Measurements from ENCODE around the gene GAN. TPM values are rescaled to one million over a fixed set of nuclear protein-coding genes. Genes with fewer than 3 reads are reported as not detected.

GAN gene
- total RNA-seq, 1 donor from 2014 or later: 25.5 TPM

DNA sequence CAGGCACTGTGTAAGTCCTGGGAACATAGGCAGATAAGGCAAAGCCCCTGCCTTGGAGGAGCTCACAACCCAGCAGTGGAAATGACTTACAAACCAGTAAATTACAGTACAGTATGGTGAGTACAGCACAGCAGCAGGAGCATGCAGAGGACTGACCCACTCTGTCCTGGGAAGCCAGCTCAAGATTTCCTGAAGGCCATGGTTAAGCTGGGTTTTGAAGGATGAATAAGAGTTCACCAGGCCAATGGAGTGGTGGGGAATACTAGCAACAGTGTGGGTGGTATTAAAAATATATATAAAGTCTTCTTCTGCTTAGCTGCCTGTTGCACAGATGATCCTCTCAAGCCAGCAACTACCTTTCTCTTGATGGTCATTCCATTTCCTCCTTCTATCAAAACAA is 3.0 kb upstream of the GAN start:
- H3K27me3 Mint-ChIP-seq (ENCODE audit: insufficient read depth, low read depth): no peaks in the 10 kb centered on the region
- no peak overlapping the region for H3K4me3 Mint-ChIP-seq
- H3K9me3 ChIP-seq (ENCODE audit: low read depth): no peaks in the 10 kb centered on the region

DNA sequence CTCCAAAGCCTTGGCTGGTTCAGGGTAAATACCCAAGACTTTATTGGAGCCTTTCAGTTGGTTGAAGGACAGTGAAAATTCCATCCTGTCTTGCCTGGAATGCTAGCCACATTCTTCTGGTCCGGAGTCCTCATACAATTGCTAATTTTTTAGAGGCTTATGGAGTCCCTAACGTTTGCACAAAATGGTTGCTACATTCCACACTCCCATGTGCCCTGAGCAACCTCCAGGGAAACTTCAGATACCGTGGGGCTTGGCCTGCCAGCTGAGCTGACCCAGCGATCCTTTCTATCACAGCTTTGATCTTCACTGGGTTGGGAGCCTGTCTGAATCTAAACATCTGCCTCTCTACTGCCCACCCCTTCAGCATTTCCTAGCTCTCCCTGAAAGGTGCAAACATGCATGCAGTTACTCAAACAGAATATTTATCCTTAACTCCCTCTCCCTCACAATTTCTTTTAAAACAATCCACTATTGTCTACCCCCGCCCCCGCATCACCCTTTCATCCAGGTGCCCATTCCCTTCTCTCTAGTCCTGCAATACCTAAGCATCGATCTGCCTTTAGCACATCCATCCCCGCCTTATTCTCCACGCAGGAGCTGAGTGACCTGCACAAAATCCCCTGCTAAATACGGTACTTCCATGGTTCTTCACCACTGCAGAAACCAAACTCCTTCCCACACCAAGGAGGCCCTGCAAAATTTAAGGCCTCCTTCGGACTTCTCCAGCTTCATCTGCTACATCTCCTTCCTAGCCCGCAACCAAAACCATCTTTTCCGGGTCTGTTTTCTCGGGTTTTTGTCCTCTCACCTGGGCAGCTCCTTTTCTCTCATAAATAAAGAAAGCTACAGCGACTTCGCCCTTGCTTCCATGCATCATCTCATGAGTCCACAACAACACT is 810 bp upstream of the GAN start:
- peak overlapping the region; percentile 92 for H3K4me3 Mint-ChIP-seq
- H3K27me3 ChIP-seq: peaks cover 12% of the 10 kb centered on the region
- H4K20me1 ChIP-seq (ENCODE audit: low read depth): peaks cover 30% of the 10 kb centered on the region
- H3K36me3 ChIP-seq: no peaks in the 10 kb centered on the region
- H3K9ac ChIP-seq: peak overlapping the region; percentile 66
- H3K4me1 Mint-ChIP-seq: peaks cover 22% of the 10 kb centered on the region
- peak overlapping the region; percentile 69 for H3K4me3 ChIP-seq
- peaks cover 81% of the 10 kb centered on the region for H3K79me2 ChIP-seq (ENCODE audit: low read depth)
- H3K27me3 Mint-ChIP-seq (ENCODE audit: insufficient read depth, low read depth): no peaks in the 10 kb centered on the region
- peak overlapping the region; percentile 88 for H3K4me2 ChIP-seq
- no peaks in the 10 kb centered on the region for H3K36me3 Mint-ChIP-seq
- no peaks in the 10 kb centered on the region for H3K9me3 Mint-ChIP-seq
- no peak overlapping the region for H3K27ac ChIP-seq
- H3K9me3 ChIP-seq (ENCODE audit: low read depth): no peaks in the 10 kb centered on the region
- TF ChIP-seq EZH2phosphoT487 (IDR thresholded peaks at IDR 0.05) (no peak), EZH2 (IDR thresholded peaks at IDR 0.05) (no peak)
- TF ChIP-seq, protein P1, sequence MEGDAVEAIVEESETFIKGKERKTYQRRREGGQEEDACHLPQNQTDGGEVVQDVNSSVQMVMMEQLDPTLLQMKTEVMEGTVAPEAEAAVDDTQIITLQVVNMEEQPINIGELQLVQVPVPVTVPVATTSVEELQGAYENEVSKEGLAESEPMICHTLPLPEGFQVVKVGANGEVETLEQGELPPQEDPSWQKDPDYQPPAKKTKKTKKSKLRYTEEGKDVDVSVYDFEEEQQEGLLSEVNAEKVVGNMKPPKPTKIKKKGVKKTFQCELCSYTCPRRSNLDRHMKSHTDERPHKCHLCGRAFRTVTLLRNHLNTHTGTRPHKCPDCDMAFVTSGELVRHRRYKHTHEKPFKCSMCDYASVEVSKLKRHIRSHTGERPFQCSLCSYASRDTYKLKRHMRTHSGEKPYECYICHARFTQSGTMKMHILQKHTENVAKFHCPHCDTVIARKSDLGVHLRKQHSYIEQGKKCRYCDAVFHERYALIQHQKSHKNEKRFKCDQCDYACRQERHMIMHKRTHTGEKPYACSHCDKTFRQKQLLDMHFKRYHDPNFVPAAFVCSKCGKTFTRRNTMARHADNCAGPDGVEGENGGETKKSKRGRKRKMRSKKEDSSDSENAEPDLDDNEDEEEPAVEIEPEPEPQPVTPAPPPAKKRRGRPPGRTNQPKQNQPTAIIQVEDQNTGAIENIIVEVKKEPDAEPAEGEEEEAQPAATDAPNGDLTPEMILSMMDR (IDR thresholded peaks at IDR 0.05): no peak
- H3F3A ChIP-seq (ENCODE audit: low read depth): peaks cover 7% of the 10 kb centered on the region
- peaks cover 10% of the 10 kb centered on the region for H3K4me1 ChIP-seq
- peak; percentile 65 for DNase-seq (ENCODE audit: low spot score)
- H3K27ac Mint-ChIP-seq: peak overlapping the region; percentile 7
- H2AFZ ChIP-seq (replicated peaks): peak overlapping the region; percentile 86

More for the DNA sequence above, 3.0 kb upstream of the GAN start:
- peaks cover 12% of the 10 kb centered on the region for H3K27me3 ChIP-seq
- peaks cover 10% of the 10 kb centered on the region for H3K4me1 ChIP-seq
- H3K9ac ChIP-seq: no peak overlapping the region
- H3K27ac ChIP-seq: no peak overlapping the region
- Mint-ChIP-seq H3K27ac (no peak overlapping the region), H3K9me3 (no peaks in the 10 kb centered on the region), H3K4me1 (peaks cover 20% of the 10 kb centered on the region), H3K36me3 (no peaks in the 10 kb centered on the region)
- no peak overlapping the region for H3K4me3 ChIP-seq
- no peak overlapping the region for H2AFZ ChIP-seq (replicated peaks)
- no peak for DNase-seq (ENCODE audit: low spot score)
- TF ChIP-seq EZH2phosphoT487 (IDR thresholded peaks at IDR 0.05) (no peak), EZH2 (IDR thresholded peaks at IDR 0.05) (no peak)
- TF ChIP-seq, protein P1 (IDR thresholded peaks at IDR 0.05): no peak
- H4K20me1 ChIP-seq (ENCODE audit: low read depth): peaks cover 12% of the 10 kb centered on the region
- no peak overlapping the region for H3K4me2 ChIP-seq
- H3F3A ChIP-seq (ENCODE audit: low read depth): peaks cover 7% of the 10 kb centered on the region
- no peaks in the 10 kb centered on the region for H3K36me3 ChIP-seq
- peaks cover 74% of the 10 kb centered on the region for H3K79me2 ChIP-seq (ENCODE audit: low read depth)

DNA sequence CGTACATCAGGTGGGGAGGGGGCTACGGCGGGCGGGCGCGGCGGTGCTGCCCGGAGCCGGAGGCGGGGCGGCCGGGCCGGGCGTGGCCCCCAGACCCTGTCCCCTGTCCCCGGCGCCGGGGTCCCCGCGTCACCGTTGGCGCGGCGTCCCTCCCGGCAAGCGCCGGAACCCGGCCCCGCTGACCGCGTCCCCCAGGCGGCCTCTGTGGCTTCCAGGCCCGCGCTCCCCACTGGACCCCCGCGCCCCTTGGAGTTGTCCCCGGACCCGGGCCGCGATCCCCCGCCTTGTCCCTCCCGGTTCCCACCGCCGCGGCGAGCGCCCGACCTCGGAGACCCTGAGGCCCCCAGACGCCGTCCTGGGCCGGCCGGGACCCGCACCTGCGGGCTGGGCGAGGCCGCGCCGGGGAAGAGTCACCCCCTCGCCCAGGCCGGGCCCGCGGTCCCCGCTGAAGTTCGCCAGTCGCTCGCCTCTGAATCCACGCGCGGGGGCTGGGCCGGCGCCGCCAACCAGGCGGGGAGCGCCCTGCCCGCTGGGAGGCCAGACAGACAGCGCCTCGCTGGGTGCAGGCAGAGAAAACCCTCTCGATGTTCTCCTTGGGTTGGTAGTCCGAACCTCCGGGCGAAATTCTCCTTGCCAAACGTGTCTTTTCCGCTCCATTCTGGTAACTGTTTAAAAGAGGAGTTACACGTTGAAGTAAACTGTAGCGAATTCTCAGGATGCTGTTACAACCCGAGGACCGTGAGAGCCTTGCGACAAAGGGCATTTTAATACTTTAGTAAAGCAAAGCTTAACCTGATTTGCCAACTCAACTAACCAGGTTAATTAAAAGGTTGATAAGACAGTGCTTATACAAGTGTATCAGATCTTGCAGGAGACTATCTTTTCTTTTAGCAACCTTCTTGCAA is 761 bp downstream of the GAN start:
- Mint-ChIP-seq H3K27me3 (ENCODE audit: insufficient read depth, low read depth) (no peaks in the 10 kb centered on the region), H3K9me3 (no peaks in the 10 kb centered on the region), H3K4me1 (peaks cover 24% of the 10 kb centered on the region), H3K36me3 (no peaks in the 10 kb centered on the region), H3K4me3 (peak overlapping the region; percentile 94), H3K27ac (peak overlapping the region; percentile 48)
- Histone ChIP-seq H3K79me2 (ENCODE audit: low read depth) (peaks cover 91% of the 10 kb centered on the region), H3K9me3 (ENCODE audit: low read depth) (no peaks in the 10 kb centered on the region), H3K4me3 (peak overlapping the region; percentile 69), H3K36me3 (no peaks in the 10 kb centered on the region), H3K27me3 (peaks cover 12% of the 10 kb centered on the region), H3K27ac (peak overlapping the region; percentile 43), H2AFZ (replicated peaks) (no peak overlapping the region), H3K4me1 (peaks cover 10% of the 10 kb centered on the region), H3F3A (ENCODE audit: low read depth) (peaks cover 7% of the 10 kb centered on the region), H3K4me2 (peak overlapping the region; percentile 98), H4K20me1 (ENCODE audit: low read depth) (peaks cover 44% of the 10 kb centered on the region), H3K9ac (peak overlapping the region; percentile 63)
- TF ChIP-seq EZH2 (IDR thresholded peaks at IDR 0.05) (peak; percentile 17), EZH2phosphoT487 (IDR thresholded peaks at IDR 0.05) (no peak)
- TF ChIP-seq, protein P1 (IDR thresholded peaks at IDR 0.05): no peak
- peak; percentile 45 for DNase-seq (ENCODE audit: low spot score)
